NCI-H1694 treated with DMSO at 0.1 percent for 48 hours (cell line): ENCODE data around the gene LYPD4.
A peak's percentile ranks its signal among the peaks of the same experiment; 100 is the strongest.

Experiments used
- DNase-seq: peaks from one replicate; lab custom pipeline; 2025; lab: John Stamatoyannopoulos, UW

Gene LYPD4

DNA sequence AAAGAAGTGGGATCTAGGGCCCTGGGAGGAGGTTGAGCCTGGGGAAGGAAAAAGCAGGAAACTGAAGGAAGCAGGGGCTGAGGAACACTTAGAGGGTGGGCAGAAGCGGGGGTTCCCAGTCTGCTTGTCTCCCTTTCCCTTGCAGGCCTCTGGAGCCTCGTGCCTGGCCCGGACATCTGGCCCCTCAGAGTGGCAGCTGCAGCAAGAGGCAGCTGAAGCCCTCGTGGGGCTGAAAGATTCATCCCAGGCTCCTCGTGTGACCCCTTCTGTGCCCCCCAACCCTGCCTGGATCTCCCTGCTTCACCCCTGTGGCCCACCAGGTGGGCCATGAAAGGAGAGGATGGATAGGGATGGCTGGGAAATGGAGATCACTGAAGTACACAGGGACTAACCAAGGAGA, 5.9 kb upstream of the LYPD4 start:
- DNase-seq: no peak

DNA sequence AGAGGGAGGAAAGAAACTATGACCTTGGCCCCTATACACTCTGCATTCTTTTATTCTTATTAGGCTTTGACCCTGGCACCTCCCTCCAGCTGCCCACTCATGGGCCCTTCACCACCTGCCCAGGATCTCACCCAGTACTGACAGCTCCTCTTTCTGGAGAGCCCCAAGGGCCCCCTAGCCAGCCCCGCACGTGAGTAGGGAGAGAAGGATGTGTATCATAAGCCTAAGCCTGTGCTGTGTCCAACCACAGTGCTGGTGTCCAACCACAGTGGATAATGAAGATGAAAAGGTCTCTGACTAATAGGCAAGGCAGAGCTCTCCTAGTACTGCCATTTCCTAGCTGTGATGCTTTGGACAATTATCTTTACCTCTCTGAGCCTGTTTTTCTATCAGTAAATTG, 4.6 kb upstream of the LYPD4 start:
- DNase-seq: no peak

DNA sequence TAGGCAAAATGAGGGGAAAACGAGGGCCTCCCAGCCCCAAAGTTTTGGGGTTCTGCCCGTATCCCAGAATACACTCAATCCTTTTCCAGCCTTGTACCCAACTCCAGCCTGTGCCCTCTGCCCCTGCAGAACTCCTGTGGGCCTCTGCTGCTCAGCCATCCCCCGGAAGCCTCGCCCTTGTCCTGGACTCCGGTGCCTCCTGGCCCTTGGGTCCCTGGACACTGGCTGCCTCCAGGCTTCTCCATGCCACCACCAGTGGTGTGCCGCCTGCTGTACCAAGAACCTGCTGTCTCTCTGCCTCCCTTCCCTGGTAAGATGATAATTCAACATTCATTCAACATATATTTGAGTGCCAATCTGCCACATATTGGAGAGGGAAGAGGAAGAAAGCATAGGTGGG, 4.2 kb upstream of the LYPD4 start:
- no peak for DNase-seq

DNA sequence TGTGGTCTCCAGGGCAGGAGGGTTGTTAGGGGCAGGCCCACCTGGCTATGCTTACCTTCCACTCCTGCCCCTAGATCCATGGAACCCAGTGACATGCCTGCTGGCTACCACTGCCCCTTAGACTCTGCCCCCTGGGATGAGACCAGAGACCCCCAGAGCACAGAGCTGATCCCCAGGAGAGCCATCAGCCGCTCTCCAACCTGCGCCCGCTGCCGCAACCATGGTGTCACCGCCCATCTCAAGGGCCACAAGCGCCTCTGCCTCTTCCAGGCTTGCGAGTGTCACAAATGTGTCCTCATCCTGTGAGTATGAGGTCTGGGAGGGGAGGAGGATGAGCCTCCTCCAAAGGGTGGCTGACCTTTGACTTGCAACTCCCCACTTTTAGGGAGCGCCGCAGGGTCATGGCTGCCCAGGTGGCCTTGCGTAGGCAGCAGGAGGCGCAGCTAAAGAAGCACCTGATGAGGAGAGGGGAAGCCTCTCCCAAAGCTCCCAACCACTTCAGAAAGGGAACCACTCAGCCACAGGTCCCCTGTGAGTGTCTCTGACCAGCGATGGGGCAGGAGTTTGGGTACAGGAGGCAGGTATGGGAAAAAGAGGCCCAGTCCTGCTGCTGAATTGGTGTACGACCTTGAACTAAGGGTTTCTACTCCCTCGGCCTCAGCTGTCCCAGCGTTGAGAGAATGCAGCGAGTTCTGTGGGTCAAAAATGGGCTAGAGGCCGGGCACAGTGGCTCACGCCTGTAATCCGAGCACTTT, 3.0 kb upstream of the LYPD4 start:
- no peak for DNase-seq

DNA sequence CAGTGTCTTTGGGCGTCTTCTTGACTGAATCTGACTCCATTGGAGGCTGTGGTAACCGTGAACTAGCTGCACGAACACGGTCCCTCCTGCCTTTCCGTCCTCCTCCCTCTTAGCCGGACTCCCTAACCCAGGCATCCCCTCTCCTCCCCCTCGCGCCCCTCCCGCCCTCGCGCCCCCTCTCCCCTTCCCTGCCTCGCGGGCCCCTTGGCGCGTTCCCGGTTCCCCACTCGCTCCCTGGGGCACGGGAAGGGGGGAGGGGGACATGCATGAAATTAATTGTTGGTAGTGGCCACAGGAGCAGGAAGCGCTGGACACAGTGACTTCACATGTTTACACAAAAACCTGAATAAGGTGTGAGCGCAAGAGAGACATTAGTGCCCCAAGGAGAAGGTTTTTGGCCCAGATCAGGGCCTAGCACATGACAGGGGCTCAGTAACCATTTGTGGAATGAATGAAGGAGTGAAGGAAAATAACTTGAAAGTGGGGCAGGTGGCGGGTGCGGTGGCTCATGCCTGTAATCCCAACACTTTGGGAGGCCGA, 638 bp upstream of the LYPD4 start:
- DNase-seq: no peak

DNA sequence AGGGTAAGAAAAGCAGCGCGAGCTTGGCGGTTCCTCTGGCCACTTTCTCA, 343 bp upstream of the LYPD4 start, which contains the start of gene DMRTC2:
TSS of gene DMRTC2 (plus strand) at position 42 of the 50 bp plus-strand sequence. CDS start 2,387 bp downstream, outside the sequence.
- no peak for DNase-seq

DNA sequence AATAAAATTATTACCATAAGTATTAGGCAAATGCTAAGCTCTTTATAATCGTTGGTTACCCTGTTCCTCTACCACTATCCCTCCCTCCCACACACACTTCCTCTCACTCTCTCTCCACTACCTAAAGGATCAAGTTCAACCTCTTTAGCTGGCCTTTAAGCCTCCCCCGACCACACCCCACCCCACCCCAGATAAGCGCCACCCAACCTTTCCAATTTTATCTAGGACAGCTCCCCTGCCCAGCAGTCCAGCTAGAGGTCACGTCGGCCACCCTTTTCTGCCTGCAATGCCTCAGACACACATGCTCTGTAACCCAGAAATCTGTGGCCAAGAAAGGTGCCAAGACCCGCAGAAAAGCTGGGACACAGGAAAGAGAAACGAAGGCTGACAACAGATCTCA, 1.1 kb downstream of the LYPD4 start:
- DNase-seq: no peak

DNA sequence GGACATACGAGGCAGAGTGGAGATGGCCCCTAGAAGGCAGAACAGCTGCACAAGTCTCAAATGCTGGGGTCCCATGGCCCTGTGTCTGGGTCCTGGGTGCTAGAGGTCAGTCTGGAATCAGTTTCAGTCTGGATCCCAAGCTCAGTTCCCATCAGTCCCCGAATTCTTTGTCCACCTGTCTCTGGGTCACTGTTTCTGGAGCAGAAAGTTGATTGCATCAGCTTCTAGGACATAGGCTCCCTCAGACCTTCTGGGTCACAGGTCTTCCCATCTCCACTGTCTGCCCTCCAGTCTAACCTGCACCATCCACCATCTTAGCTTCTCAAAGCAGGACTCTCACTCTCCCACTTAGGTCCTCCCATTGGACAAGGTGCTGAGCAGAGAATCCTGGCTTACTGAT, 5.3 kb downstream of the LYPD4 start:
- no peak for DNase-seq

DNA sequence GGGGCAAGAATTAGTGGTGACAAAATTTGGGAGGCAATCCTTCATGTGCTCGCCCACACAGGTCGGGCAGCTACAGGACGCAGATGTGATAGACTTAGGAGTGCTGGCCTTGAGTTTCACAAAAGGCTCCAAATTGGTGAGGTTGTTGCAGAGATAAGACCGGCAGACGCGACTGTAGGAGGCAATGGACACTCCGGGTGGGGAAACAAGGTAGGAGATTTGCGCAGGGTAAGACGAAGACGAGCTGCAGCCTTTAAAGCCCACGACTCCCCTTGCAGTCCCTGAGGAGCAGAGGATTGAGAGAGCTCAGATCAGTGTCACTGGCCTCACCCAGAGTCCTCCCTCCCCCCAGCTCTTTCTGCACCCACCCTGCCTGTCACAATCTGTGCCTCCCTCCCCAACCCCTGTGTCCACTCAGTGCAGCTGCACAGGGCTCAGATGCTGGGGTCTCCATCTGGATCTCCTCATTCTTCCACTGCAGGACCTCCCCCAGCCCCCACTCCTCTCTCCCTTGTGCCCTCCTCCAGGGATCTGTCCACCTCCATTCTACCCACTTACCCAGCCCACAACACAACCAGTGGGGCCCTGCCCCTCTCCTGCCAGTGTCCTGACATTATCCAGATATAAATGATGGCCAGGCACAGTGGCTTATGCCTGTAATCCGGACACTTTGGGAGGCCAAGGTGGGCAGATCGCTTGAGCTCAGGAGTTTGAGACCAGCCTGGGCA, 6.3 kb downstream of the LYPD4 start:
- no peak for DNase-seq

DNA sequence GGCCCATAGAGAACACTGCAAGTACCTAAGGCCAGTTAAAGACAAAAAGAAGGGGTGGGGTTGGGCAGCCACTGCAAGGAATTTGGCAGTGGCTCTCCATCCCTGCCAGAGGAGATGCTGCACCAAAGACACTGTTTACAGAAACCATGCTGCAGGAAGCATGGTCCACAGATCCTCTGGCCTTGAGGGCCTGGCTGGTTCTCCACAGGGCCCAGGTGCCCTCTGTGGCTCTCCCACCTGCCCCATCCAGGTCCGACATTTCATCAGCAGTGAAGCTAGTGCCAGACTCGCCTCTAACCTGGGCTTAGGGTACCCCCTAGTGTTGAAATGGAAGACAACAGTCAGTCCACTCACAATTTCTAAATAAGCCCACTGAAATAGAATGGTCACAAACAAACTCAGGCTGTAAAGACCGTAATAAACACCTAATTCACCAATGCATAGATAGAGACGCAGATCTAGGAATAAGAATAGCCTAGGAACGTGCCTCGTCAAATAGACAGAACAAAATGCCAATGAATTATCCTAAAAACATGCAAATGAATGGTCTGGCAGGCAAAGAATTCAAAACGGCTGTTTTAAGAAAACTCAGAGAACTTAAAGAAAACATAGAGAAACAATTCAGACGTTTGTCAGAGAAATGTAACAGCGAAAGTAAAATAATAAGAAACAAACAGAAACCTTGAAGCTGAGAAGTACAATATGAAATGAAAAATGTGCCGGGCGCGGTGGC, 23.3 kb downstream of the LYPD4 start:
- DNase-seq: peak; percentile 41

DNA sequence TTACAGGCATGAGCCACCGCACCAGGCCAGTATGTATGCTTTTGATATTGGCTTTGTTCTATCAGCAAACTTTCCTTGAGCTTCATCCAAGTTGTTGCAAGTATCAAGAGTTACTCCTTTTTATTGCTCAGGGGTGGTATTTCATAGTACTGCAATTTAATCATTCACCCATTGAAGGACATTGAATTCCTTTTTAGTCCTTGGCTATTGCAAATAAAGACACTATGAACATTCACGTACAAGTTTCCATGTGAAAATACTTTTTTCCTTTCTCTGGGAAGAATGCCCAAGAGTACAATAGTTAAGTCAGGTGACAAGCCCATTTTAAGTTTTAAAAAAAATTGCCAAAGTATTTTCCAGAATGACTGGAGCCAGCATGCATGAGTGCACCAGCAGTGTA, 27.7 kb downstream of the LYPD4 start:
- DNase-seq: no peak

DNA sequence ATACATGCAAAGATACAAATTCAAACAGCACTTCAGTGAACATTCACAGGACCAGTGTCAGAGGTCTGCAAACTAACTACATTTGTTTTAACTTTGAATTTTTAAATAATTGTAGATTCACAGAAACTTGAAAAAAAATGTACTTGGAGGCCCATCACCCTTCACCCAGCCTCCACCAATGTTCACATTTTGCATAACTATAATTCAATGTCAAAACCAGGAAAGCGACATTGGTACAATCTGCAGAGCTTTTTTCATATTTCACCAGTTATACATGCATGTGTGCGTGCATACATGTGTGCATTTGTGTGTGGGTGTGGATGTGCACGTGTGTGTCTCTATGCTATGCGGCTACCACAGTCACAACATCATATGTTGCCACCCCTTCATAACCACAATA, 29.2 kb downstream of the LYPD4 start:
- no peak for DNase-seq

DNA sequence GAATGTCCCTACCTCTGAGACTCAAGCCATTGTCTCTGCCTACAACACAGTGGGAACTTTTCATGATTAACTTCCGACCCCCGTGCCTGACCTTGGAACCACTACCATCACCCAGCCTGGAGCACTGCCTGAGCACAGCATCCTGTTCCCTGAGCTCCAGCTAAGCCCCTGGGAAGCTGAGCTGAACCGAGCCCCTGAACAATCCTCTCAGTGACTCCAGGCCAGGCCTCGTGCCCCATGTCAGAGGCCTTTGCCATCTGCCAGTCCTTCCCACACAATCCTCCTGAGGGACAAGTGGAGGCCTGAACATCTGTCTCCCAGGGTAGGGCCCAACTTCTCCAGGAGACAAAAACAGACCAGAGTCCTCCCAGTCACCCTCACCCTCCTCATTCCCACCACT, 30.6 kb downstream of the LYPD4 start:
- no peak for DNase-seq

DNA sequence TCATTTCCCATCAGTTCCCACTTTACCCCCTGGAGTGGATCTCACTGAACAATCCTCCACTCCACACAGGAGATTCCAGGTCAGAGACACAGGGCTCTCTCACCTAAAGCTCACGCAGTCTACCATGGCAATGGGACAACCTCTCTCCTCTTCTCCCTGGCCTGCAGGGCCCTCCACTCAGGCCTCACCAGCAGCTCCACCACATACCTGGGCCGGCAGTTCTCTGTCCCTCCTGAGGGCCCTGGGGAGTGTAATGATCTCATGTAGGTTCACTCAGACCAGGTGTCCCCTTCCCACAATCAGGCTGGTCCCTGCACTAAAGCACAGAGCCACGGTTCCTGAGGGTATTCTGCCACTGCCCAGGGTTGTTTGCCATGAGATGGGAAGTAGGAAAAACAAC, 32.5 kb downstream of the LYPD4 start:
- DNase-seq: no peak

DNA sequence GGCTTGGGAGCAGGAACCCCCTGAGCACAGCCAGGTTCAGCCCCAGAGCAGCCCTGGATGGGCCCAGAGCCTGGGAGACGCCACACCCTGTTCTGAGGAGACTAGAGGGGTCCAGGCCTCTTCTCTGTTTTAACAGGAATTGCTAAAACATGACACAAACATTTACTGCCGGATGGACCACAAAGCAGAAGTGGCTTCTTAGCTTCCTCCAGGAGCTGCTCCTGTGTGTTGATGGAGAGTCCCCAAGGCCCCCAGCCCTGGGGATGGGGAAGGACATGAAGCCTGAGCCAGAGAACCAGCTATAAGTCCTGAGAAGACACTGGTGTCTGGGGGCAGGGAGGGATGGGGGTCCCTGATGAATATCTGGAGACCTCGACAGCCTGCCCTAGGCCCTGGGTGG, 33.4 kb downstream of the LYPD4 start:
- DNase-seq: no peak

DNA sequence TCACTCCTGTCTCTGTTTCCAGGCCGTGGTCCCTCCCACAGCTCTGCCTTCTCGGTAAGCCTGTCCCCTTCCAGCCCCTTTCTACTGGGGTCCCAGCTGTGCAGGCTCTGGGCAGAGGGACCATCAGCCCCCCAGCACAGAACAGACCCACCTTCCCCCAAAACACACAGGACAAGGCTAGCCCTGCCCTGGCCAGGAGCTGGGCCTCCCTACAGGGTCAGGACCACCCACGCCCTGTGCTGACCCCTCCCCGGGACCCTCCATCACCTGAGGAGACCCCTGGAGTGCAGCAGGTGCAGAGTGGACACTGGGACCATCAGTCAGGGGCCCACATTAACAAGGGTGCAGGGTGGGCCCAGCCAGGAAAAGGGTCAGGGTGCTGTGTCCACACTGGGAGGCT, 34.2 kb downstream of the LYPD4 start:
- no peak for DNase-seq

DNA sequence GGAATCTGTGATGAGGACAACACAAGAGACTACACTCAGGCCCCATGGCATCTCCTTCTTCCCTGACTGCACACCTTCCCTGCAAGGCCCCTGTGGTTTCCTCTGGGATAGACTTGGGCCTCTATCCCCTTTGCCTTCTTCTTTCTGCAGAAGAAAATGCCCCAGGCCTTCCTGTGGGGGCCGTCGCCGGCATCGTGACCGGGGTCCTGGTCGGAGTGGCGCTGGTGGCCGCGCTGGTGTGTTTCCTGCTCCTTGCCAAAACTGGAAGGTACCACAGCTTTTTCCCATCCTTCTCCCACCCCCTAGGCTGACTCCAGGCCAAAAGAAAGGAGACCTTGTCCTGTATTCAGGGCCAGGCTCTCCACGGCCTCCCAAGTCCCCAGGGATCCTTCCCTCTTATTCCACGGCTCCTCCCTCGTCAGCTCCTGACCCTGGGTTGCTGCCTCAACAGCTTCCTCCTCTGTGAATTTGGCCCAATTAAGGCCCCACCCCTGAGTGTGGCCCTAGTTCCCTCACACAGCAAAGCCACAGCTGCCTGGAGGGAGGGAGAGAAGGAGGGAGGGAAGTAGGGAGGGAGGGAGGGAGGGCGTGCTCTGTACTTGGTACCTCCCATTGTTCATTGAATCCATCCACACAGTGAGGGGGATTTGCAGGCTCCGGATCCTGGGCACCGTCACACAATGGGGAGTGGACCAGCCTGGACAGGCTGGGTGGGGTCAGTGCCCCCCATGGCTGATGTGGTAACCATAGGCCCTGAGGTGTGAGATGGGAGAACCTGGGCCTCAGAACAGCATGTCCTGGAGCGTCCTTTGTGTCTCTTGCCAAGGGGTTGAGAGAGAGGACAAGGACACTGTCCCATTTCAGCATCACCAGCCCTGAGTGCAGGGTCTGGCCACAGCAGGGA, 35.6 kb downstream of the LYPD4 start:
- DNase-seq: no peak

DNA sequence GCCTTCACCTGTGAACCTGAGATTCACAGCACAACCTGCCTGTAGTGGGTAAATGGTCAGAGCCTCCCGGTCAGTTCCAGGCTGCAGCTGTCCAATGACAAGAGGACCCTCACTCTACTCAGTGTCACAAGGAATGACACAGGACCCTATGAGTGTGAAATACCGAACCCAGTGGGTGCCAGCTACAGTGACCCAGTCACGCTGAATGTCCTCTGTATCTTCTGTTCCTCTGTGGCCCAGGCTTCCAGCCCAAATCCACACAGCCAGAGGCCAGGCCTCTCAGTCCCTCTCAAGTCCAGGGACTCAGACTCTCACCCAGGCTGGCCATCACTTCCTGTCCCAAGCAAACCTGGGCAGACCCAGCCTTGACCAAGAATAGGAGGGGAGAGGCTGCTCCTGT, 37.3 kb downstream of the LYPD4 start:
- no peak for DNase-seq

DNA sequence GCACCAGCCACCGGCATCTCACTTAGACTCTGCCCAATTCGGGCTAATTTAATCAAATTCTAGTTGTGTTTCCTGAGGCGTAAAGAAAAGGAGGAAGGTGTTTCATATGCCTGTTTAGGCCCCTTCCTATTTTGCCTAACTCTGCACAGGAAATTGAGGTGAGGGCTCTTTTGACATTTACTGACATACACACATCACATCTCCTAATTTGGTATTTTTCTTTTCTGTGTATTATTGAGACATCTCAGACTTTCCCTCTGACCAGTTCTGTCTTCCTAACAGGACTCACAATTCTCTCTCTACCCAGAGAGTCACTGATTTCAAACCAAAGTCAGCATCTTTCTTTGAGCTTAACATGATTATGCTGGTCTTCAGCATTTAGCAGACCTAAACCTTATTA, 40.1 kb downstream of the LYPD4 start:
- no peak for DNase-seq

DNA sequence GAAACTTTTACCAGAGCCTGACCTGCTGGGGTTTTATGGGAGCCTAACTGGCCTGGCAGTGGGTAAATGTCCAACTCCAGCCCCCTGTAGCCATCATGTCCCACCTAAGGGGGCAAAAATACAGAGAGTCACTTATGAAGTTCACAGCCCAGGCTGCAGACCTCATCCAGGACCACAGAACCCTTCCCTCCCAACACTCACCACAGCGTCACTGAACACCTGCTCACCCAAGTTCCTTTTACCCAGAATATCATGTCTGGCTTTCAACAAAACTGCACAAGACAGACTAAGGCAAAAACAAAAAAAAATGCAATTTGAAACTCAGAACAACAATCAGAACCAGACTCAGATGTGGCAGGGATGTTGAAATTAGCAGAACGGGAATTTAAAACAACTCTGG, 41.7 kb downstream of the LYPD4 start:
- DNase-seq: no peak

DNA sequence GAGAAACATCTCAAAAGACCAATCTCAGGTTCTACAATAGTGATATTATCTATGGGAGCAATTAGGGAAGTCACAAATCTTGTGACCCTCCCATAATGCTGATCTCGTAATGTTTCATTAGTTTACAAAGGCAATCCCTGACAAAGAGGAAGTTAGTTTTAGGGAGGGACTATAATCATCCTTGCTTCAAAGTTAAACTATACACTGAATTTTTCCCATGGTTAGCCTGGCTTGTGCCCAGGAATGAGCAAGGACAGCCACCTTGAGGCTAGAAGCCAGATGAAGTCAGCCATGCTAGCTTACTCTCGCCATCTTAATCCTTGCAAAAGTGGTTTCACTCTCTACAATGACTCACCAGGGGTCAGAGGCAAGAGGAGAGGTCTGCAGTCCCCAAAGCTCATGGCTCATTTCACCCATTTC, 42.7 kb downstream of the LYPD4 start:
- no peak for DNase-seq

DNA sequence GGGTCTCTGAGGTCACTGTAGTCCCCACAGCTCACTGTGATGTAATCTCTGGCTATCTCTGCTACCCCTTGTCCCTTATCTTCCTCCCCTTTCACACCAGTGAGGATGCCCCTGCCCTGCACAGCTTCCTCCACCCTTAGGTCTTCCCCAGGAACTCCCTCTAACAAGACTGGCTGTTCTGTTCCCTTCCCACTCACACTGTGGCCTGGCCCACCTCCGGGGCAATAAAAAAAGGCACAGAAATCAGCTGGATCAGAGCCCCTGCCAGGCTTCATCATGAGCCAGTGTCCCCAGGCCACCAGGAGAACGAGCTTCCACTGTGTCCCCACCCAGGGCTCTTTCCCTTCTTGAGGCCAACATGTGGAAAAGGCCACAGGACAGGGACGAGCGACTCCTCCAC, 43.5 kb downstream of the LYPD4 start:
- DNase-seq: no peak
